RKO (cell line): ENCODE data around the gene KLK15.

Source experiments
- DNase-seq: peaks from one replicate; pipeline ENCODE4 v3.0.0-alpha.2; 2016; ENCODE audit warnings: low spot score

KLK15 gene, protein sequence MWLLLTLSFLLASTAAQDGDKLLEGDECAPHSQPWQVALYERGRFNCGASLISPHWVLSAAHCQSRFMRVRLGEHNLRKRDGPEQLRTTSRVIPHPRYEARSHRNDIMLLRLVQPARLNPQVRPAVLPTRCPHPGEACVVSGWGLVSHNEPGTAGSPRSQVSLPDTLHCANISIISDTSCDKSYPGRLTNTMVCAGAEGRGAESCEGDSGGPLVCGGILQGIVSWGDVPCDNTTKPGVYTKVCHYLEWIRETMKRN

DNA sequence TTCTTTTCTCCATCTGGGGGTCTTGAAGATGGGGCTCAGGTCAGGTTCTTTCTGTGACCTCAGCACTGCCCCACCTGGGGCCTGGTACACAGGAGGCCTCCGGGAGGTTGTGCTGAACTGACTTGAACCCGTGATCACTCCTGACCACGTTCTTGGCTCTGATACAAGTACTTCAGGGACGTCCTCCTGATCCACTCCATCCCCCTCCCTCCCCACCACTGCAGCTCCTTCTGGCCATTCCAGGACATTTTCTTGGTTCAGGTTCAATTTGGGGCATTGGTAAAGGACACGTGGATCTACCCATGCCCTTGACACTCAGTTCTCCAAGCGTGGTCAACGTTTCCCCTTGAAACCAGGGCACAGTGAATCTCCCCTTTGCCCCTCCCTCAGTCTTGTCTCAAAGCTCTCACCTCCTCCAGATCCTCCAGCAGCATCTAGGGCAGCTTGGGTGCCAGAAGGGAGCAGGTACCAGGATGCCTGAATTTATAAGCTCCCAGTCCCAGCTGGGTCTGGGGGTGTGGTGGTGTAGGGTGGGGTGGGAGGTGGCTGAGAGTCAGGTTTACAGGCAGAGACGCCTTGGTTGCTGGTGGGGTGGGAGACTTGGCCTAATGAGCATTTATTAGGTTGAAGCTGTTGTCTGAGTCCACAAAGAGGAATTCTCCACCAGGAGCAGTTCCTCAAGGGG is at the start of gene KLK15:
Gene KLK15, minus strand, starts transcription at position 458 of the 685 bp plus-strand sequence. CDS start 2,082 bp downstream, outside the sequence.
- no peak for DNase-seq

DNA sequence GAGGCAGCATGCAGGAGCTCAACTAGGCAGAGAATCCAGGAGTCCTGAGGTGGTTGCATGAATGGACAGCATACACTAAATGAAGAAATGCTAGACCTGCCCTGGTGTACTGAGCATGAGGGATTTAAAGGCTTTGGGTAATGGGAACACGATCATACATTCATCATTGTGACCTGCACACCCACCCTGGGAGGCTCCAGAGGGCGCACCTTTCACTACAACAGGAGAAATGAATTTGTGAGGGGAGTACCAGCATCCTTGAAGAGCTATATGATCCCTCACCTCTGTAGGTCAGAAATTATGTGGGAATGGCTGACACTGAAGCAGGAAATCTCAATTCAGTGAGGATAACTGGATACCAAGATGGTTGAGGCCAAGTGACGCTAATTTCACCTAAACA is 48.8 kb upstream of the KLK15 start:
- no peak for DNase-seq

DNA sequence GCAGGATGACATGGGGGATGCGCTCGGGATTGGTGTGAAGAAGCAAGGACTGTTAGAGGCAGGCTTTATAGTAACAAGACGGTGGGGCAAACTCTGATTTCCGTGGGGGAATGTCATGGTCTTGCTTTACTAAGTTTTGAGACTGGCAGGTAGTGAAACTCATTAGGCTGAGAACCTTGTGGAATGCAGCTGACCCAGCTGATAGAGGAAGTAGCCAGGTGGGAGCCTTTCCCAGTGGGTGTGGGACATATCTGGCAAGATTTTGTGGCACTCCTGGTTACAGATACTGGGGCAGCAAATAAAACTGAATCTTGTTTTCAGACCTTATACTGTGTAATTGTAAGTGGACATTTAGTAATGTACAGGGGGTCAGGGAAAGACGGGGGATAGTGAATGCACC is 46.9 kb upstream of the KLK15 start:
- no peak for DNase-seq

DNA sequence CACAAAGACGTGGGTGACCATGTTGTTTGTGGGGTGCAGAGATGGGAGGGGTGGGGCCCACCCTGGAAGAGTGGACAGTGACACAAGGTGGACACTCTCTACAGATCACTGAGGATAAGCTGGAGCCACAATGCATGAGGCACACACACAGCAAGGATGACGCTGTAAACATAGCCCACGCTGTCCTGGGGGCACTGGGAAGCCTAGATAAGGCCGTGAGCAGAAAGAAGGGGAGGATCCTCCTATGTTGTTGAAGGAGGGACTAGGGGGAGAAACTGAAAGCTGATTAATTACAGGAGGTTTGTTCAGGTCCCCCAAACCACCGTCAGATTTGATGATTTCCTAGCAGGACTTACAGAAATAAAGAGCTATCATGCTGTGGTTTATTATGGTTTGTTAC is 45.5 kb upstream of the KLK15 start:
- DNase-seq, result no peak

DNA sequence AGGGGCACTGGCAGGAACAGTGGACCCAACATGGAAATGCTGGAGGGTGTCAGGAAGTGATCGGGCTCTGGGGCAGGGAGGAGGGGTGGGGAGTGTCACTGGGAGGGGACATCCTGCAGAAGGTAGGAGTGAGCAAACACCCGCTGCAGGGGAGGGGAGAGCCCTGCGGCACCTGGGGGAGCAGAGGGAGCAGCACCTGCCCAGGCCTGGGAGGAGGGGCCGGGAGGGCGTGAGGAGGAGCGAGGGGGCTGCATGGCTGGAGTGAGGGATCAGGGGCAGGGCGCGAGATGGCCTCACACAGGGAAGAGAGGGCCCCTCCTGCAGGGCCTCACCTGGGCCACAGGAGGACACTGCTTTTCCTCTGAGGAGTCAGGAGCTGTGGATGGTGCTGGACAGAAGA is 44.0 kb upstream of the KLK15 start:
- no peak for DNase-seq

DNA sequence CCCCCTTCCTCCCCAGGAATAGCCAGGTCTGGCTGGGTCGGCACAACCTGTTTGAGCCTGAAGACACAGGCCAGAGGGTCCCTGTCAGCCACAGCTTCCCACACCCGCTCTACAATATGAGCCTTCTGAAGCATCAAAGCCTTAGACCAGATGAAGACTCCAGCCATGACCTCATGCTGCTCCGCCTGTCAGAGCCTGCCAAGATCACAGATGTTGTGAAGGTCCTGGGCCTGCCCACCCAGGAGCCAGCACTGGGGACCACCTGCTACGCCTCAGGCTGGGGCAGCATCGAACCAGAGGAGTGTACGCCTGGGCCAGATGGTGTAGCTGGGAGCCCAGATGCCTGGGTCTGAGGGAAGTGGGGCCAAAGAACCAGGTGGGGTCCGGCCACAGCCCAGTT is 43.1 kb upstream of the KLK15 start:
- no peak for DNase-seq

DNA sequence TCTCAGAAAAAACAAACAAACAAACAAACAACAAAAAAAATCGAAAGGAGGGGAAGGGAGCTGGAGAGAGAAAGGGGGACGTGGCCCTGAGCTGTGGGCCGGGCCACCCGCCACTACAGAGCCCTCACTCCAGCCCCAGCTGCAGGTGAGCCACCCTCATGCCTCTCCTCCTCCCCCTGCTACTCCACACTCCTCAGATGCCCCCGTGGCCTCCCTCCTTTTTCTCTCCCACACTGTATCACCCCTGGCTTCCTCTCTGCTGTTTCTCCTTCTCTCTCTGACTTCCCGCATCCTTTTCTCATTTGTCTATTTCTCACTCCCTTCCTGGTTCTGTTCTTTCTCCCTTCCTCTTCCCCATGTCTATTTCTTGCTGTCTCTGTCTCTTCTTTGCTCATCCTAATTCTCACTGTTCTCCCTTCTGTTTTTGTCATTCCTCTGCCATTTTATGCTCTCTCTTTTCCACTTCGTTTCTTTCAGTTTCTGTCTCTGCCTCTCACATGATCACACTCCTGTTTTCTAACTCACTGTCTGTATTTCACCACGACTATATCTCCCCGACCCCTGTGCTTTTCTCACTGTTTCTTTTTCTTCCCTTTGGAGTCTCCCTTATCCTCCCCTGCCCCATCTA is 42.5 kb upstream of the KLK15 start:
- DNase-seq, result no peak

DNA sequence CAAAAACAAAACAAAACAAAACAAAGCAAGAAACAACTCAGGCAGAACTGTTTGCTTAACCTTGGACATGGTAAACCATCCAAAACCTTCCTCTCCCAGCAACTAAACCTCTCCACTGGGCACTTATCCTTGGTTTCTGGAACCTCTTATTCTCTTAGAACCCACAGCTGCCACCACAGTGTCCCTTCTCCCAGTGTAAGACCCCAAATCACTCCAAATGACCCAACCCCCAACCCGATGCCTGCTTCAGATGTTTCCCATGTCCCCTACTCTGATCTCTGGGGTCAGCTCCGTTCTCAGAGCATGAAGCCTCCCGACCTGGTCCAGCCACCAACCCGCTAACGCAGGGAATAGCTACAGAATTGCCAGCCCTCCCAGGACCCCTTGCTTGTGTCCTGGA is 40.8 kb upstream of the KLK15 start:
- DNase-seq, result no peak

DNA sequence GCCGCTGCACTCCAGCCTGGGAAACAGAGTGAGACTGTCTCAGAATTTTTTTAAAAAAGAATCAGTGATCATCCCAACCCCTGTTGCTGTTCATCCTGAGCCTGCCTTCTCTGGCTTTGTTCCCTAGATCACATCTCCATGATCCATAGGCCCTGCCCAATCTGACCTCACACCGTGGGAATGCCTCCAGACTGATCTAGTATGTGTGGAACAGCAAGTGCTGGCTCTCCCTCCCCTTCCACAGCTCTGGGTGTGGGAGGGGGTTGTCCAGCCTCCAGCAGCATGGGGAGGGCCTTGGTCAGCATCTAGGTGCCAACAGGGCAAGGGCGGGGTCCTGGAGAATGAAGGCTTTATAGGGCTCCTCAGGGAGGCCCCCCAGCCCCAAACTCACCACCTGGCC is 39.7 kb upstream of the KLK15 start, which contains the start of gene KLK2:
Gene KLK2, plus strand, starts transcription at position 384 of the 400 bp plus-strand sequence. CDS start 35 bp downstream, outside the sequence.
- no peak for DNase-seq

DNA sequence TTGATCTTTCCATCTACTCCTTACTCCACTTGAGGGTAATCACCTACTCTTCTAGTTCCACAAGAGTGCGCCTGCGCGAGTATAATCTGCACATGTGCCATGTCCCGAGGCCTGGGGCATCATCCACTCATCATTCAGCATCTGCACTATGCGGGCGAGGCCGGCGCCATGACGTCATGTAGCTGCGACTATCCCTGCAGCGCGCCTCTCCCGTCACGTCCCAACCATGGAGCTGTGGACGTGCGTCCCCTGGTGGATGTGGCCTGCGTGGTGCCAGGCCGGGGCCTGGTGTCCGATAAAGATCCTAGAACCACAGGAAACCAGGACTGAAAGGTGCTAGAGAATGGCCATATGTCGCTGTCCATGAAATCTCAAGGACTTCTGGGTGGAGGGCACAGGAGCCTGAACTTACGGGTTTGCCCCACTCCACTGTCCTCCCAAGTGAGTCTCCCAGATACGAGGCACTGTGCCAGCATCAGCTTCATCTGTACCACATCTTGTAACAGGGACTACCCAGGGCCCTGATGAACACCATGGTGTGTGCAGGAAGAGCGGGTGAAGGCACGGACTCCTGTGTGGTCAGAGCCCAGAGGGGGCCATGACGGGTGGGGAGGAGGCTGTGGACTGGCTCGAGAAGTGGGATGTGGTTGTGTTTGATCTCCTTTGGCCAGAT is 37.2 kb upstream of the KLK15 start:
- DNase-seq, result no peak

DNA sequence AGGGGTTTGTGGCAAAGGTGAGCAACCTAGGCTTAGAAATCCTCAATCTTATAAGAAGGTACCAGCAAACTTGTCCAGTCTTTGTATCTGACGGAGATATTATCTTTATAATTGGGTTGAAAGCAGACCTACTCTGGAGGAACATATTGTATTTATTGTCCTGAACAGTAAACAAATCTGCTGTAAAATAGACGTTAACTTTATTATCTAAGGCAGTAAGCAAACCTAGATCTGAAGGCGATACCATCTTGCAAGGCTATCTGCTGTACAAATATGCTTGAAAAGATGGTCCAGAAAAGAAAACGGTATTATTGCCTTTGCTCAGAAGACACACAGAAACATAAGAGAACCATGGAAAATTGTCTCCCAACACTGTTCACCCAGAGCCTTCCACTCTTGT is 36.1 kb upstream of the KLK15 start:
- no peak for DNase-seq

DNA sequence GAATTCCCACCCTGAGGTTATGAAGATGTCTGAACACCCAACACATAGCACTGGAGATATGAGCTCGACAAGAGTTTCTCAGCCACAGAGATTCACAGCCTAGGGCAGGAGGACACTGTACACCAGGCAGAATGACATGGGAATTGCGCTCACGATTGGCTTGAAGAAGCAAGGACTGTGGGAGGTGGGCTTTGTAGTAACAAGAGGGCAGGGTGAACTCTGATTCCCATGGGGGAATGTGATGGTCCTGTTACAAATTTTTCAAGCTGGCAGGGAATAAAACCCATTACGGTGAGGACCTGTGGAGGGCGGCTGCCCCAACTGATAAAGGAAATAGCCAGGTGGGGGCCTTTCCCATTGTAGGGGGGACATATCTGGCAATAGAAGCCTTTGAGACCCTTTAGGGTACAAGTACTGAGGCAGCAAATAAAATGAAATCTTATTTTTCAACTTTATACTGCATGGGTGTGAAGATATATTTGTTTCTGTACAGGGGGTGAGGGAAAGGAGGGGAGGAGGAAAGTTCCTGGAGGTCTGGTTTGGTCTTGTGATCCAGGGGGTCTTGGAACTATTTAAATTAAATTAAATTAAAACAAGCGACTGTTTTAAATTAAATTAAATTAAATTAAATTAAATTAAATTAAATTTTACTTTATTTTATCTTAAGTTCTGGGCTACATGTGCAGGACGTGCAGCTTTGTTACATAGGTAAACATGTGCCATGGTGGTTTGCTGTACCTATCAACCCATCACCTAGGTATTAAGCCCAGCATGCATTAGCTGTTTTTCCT is 28.3 kb upstream of the KLK15 start:
- no peak for DNase-seq

DNA sequence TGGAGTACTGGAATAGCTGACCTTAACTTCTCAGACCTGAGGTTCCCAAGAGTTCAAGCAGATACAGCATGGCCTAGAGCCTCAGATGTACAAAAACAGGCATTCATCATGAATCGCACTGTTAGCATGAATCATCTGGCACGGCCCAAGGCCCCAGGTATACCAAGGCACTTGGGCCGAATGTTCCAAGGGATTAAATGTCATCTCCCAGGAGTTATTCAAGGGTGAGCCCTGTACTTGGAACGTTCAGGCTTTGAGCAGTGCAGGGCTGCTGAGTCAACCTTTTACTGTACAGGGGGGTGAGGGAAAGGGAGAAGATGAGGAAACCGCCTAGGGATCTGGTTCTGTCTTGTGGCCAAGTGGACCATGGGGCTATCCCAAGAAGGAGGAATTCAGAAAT is 27.6 kb upstream of the KLK15 start:
- no peak for DNase-seq

DNA sequence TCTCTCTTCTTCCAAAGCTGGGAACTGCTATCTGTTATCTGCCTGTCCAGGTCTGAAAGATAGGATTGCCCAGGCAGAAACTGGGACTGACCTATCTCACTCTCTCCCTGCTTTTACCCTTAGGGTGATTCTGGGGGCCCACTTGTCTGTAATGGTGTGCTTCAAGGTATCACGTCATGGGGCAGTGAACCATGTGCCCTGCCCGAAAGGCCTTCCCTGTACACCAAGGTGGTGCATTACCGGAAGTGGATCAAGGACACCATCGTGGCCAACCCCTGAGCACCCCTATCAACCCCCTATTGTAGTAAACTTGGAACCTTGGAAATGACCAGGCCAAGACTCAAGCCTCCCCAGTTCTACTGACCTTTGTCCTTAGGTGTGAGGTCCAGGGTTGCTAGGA is 26.5 kb upstream of the KLK15 start:
- no peak for DNase-seq

DNA sequence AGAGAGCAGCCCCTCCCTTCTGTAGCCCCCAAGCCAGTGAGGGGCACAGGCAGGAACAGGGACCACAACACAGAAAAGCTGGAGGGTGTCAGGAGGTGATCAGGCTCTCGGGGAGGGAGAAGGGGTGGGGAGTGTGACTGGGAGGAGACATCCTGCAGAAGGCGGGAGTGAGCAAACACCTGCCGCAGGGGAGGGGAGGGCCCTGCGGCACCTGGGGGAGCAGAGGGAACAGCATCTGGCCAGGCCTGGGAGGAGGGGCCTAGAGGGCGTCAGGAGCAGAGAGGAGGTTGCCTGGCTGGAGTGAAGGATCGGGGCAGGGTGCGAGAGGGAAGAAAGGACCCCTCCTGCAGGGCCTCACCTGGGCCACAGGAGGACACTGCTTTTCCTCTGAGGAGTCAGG is 25.5 kb upstream of the KLK15 start:
- no peak for DNase-seq

DNA sequence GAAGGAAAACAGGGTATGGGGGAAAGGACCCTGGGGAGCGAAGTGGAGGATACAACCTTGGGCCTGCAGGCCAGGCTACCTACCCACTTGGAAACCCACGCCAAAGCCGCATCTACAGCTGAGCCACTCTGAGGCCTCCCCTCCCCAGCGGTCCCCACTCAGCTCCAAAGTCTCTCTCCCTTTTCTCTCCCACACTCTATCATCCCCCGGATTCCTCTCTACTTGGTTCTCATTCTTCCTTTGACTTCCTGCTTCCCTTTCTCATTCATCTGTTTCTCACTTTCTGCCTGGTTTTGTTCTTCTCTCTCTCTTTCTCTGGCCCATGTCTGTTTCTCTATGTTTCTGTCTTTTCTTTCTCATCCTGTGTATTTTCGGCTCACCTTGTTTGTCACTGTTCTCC is 24.0 kb upstream of the KLK15 start:
- no peak for DNase-seq

DNA sequence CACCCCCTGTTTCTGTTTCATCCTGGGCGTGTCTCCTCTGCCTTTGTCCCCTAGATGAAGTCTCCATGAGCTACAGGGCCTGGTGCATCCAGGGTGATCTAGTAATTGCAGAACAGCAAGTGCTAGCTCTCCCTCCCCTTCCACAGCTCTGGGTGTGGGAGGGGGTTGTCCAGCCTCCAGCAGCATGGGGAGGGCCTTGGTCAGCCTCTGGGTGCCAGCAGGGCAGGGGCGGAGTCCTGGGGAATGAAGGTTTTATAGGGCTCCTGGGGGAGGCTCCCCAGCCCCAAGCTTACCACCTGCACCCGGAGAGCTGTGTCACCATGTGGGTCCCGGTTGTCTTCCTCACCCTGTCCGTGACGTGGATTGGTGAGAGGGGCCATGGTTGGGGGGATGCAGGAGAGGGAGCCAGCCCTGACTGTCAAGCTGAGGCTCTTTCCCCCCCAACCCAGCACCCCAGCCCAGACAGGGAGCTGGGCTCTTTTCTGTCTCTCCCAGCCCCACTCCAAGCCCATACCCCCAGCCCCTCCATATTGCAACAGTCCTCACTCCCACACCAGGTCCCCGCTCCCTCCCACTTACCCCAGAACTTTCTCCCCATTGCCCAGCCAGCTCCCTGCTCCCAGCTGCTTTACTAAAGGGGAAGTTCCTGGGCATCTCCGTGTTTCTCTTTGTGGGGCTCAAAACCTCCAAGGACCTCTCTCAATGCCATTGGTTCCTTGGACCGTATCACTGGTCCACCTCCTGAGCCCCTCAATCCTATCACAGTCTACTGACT is 21.4 kb upstream of the KLK15 start, which contains the start of gene KLK3:
Gene KLK3, plus strand, starts transcription at position 280 of the 775 bp plus-strand sequence. Its CDS starts 41 bp downstream, at position 321.
- DNase-seq, result no peak

DNA sequence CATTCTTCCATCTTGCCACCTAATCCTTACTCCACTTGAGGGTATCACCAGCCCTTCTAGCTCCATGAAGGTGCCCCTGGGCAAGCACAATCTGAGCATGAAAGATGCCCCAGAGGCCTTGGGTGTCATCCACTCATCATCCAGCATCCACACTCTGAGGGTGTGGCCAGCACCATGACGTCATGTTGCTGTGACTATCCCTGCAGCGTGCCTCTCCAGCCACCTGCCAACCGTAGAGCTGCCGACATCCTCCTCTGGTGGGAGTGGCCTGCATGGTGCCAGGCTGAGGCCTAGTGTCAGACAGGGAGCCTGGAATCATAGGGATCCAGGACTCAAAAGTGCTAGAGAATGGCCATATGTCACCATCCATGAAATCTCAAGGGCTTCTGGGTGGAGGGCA is 18.2 kb upstream of the KLK15 start:
- no peak for DNase-seq

DNA sequence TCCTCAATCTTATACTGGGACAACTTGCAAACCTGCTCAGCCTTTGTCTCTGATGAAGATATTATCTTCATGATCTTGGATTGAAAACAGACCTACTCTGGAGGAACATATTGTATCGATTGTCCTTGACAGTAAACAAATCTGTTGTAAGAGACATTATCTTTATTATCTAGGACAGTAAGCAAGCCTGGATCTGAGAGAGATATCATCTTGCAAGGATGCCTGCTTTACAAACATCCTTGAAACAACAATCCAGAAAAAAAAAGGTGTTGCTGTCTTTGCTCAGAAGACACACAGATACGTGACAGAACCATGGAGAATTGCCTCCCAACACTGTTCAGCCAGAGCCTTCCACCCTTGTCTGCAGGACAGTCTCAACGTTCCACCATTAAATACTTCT is 17.4 kb upstream of the KLK15 start:
- no peak for DNase-seq

DNA sequence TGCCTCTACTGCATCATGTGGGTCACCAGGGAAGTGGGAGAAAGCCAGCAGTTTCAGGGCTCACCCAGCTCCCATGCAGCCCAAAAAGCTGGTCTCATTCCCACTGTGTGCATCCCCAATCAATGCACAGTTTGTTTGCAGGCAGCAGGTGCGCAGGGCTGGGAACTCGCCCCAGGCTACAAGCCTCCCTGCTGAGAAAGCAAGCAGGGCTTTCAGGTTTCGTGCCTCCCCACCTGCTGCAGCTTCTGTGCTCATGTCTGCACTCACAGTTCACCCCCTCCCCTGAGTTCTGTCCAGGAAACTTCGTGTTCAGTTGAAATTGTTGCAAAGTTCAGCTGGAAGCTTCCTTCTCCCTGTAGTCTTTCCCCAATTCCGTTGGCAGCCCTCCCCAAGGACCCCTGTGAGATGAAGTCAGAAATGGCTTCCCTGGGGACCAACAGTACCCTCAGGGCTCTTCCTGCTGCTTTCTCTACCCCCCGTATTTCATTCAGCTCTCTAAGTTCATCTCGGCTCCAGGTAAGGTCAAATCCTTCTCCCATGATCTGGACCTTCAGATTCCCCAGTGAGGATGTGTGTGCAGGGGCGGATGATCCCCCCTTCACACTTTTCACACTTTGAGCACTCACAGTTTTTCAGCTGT is 11.0 kb upstream of the KLK15 start:
- DNase-seq, result no peak
